HepG2 (cell line): ENCODE results near the gene NDFIP2. TPM values are rescaled to one million over a fixed set of nuclear protein-coding genes. Genes with fewer than 3 reads are reported as not detected.

Experiments used
- ATAC-seq: fragments of 200-7000 bp; cut with Tn5 transposase; 3 replicates; pipeline ENCODE4 v1.9.1; 2020; ENCODE audit warnings: mild to moderate bottlenecking, moderate library complexity
- BruUV-seq: library from RNA; stranded (reverse); fragments of 400-500 nt; replicated peaks from 2 replicates; lab custom pipeline; 2021; lab: Mats Ljungman, UMichigan
- CTCF ChIA-PET: fragments of 300-600 bp; formaldehyde crosslinking; extraction: SDS; loops from one replicate; lab custom pipeline; 2021; ENCODE audit warnings: low total read pairs, inconsistent platforms, low intra/inter-chr PET ratio; lab: Yijun Ruan, JAX
- POLR2A ChIA-PET: fragments of 350-600 bp; sonication (Branson Sonifier 250); formaldehyde crosslinking; loops from one replicate; lab custom pipeline; 2020; ENCODE audit warnings: antibody characterized with exemption, inconsistent platforms; lab: Yijun Ruan, JAX
- DNase-seq: peaks from one replicate; pipeline ENCODE4 v3.0.0-alpha.2; 2015; ENCODE audit warnings: low spot score
- FAIRE-seq: peaks from 3 replicates; lab custom pipeline; 2011; peaks lifted over from hg19 to GRCh38; lab: Jason Lieb, UNC
- H2AFZ ChIP-seq: one replicate; pipeline ENCODE4 v1.6.1; 2011; ENCODE audit warnings: low read length, inconsistent platforms
- H3K27ac ChIP-seq: fragments of 300-600 bp; 3 replicates; pipeline ENCODE4 v1.8.0; 2011; ENCODE audit warnings: mixed run types, mild to moderate bottlenecking, mixed read lengths, low read length, inconsistent platforms; ENCODE audit not compliant: insufficient read depth; ENCODE audit errors: extremely low read length
- H3K27me3 ChIP-seq, 2 experiments: fragments of 200-600 bp in 1 of 2; 2 replicates in 1 of 2; 3 replicates in 1 of 2; pipeline versions ENCODE4 v1.6.0 to v1.8.0; 2011; ENCODE audit warnings: low read length in 2 of 2, mild to moderate bottlenecking in 2 of 2, moderate library complexity in 2 of 2, inconsistent platforms in 1 of 2; ENCODE audit not compliant: insufficient read depth in 2 of 2, control insufficient read depth in 1 of 2
- H3K36me3 ChIP-seq, 2 experiments: fragments of 200-600 bp in 1 of 2; replicated peaks in 1 of 2; 2 replicates in 1 of 2; 3 replicates in 1 of 2; pipeline versions ENCODE4 v1.5.1 to v1.8.0; 2011; ENCODE audit warnings: low read length in 2 of 2, inconsistent platforms in 1 of 2; ENCODE audit not compliant: insufficient read depth in 2 of 2, control insufficient read depth in 1 of 2
- H3K4me1 ChIP-seq: 2 replicates; pipeline ENCODE4 v1.5.1; 2012; ENCODE audit warnings: low read length, inconsistent platforms; ENCODE audit not compliant: insufficient read depth
- H3K4me2 ChIP-seq: 2 replicates; pipeline ENCODE4 v1.6.0; 2011; ENCODE audit warnings: low read depth, low read length, inconsistent platforms
- H3K4me3 ChIP-seq, 3 experiments: fragments of 200-600 bp in 1 of 3; sonication (generic), shearing (Covaris generic) in 1 of 3; replicated peaks in 1 of 3; 2 replicates each; pipeline ENCODE4 v1.5.1; 2011 to 2016; ENCODE audit warnings: low read length in 3 of 3, inconsistent platforms in 2 of 3, low read depth in 2 of 3, mild to moderate bottlenecking in 2 of 3, control low read depth in 1 of 3, mixed read lengths in 1 of 3; ENCODE audit not compliant: insufficient read depth in 1 of 3
- H3K79me2 ChIP-seq: one replicate; pipeline ENCODE4 v1.6.1; 2011; ENCODE audit warnings: low read length, inconsistent platforms; ENCODE audit not compliant: insufficient read depth
- H3K9ac ChIP-seq: 2 replicates; pipeline ENCODE4 v1.6.0; 2011; ENCODE audit warnings: mild to moderate bottlenecking, low read depth, low read length, inconsistent platforms; ENCODE audit not compliant: insufficient read depth
- H3K9me3 ChIP-seq: 2 replicates; pipeline ENCODE4 v1.5.1; 2012; ENCODE audit warnings: mild to moderate bottlenecking, low read length
- H4K20me1 ChIP-seq: 2 replicates; pipeline ENCODE4 v1.6.0; 2011; ENCODE audit warnings: inconsistent platforms, mild to moderate bottlenecking, low read length, moderate library complexity; ENCODE audit not compliant: insufficient read depth
- MAFK ChIP-seq, 2 experiments: IDR thresholded peaks in 1 of 2; conservative IDR thresholded peaks in 1 of 2; 2 replicates each; pipeline ENCODE4 v1.6.1; 2011; ENCODE audit warnings: improper control_type of control experiment in 2 of 2, low read length in 2 of 2
- MEIS1 ChIP-seq: sonication (generic); formaldehyde crosslinking; IDR thresholded peaks from 2 replicates; pipeline ENCODE4 v1.9.0; 2021; ENCODE audit warnings: mild to moderate bottlenecking, missing genetic modification reagents, moderate library complexity, borderline replicate concordance
- MEIS2 ChIP-seq: sonication (generic); formaldehyde crosslinking; IDR thresholded peaks from 2 replicates; pipeline ENCODE4 v1.9.0; 2021; ENCODE audit warnings: mild to moderate bottlenecking, missing genetic modification reagents
- NFRKB ChIP-seq: fragments of 450-650 bp; IDR thresholded peaks from 2 replicates; pipeline ENCODE4 v1.6.1; 2017
- RAD21 ChIP-seq: fragments of 450-650 bp; formaldehyde crosslinking; IDR thresholded peaks from 2 replicates; pipeline ENCODE4 v1.5.0; 2020; ENCODE audit warnings: mild to moderate bottlenecking
- ZNF160 ChIP-seq: sonication (generic); formaldehyde crosslinking; IDR thresholded peaks from 2 replicates; pipeline ENCODE4 v1.8.0; 2022; ENCODE audit warnings: mild to moderate bottlenecking, inconsistent platforms, missing genetic modification reagents
- ZNF20 ChIP-seq: sonication (generic); formaldehyde crosslinking; IDR thresholded peaks from 2 replicates; pipeline ENCODE4 v1.4.0; 2020; ENCODE audit warnings: mild to moderate bottlenecking, moderate library complexity, missing genetic modification reagents
- ZNF317 ChIP-seq: sonication (generic); formaldehyde crosslinking; IDR thresholded peaks from 2 replicates; pipeline ENCODE4 v1.5.0; 2020; ENCODE audit warnings: mild to moderate bottlenecking, missing genetic modification reagents
- ZNF331 ChIP-seq: sonication (generic); formaldehyde crosslinking; IDR thresholded peaks from 2 replicates; pipeline ENCODE4 v1.4.0; 2020; ENCODE audit warnings: missing genetic modification reagents
- ZNF589 ChIP-seq: sonication (generic); formaldehyde crosslinking; conservative IDR thresholded peaks from 2 replicates; pipeline ENCODE4 v1.8.0; 2022; ENCODE audit warnings: mild to moderate bottlenecking, moderate library complexity, missing genetic modification reagents
- ZNF678 ChIP-seq: sonication (generic); formaldehyde crosslinking; IDR thresholded peaks from 2 replicates; pipeline ENCODE4 v1.4.0; 2020; ENCODE audit warnings: mild to moderate bottlenecking, missing genetic modification reagents
- ZNF776 ChIP-seq: sonication (generic); formaldehyde crosslinking; IDR thresholded peaks from 2 replicates; pipeline ENCODE4 v1.4.0; 2020; ENCODE audit warnings: mild to moderate bottlenecking, missing genetic modification reagents
- ZNF800 ChIP-seq: sonication (generic); formaldehyde crosslinking; IDR thresholded peaks from 2 replicates; pipeline ENCODE4 v1.4.0; 2020; ENCODE audit warnings: missing genetic modification reagents
- WGBS: methylation state at CpG from one replicate; pipeline ENCODE4 v1.1.6; 2017; ENCODE audit warnings: low lambda C conversion rate; 5-methylcytosine and 5-hydroxymethylcytosine counted together
- in situ Hi-C: cut with HindIII; loops from 2 replicates; pipeline ENCODE4 v1.10.0; 2017; ENCODE audit warnings: low pct_unique_long_range_greater_than_20kb; ENCODE audit not compliant: extremely low pct_ligation_motif_present
- intact Hi-C: fragments of 100-400 bp; cut with micrococcal nuclease; formaldehyde crosslinking; loops from one replicate; pipeline ENCODE4 v1.10.0; 2022; ENCODE audit not compliant: unreplicated experiment
- polyA plus RNA-seq, 8 experiments: library from polyadenylated mRNA; depleted of rRNA in 3 of 8; stranded (reverse) in 7 of 8; unstranded in 1 of 8; fragments of >200 nt; fragmentation: Illumina TruSeq in 4 of 8; extraction: Trizol in 4 of 8; gene quantifications; 2 replicates each; pipeline versions ENCODE4 v1.2.1 to v1.2.3, GENCODE V29; 2011 to 2016; ENCODE audit warnings: low read depth in 4 of 8, missing spikeins in 1 of 8, mixed read lengths in 1 of 8; ENCODE audit not compliant: insufficient read depth in 1 of 8
- total RNA-seq, 5 experiments: library from RNA; depleted of rRNA; stranded (reverse); fragments of >200 nt; fragmentation: Illumina TruSeq; extraction: Trizol; gene quantifications; 2 replicates each; pipeline ENCODE4 v1.2.3, GENCODE V29; 2016; ENCODE audit warnings: low read depth in 1 of 5
- TF ChIP-seq, protein P1 (sequence below): sonication (generic); formaldehyde crosslinking; IDR thresholded peaks from 2 replicates; pipeline ENCODE4 v1.4.0; 2020; ENCODE audit warnings: missing genetic modification reagents
- TF ChIP-seq, protein P2 (sequence below): IDR thresholded peaks from 2 replicates; pipeline ENCODE4 v1.6.1; 2016; ENCODE audit warnings: low read depth

Gene NDFIP2
- total and polyA plus RNA-seq, 2 of the 13 experiments (the other 11 are each of a cell fraction or from before 2014, with no cell fraction given), result 23.2 to 32.0 TPM

GRCh38 chr13:79527698-79528097 lies 46.7 kb downstream of the NDFIP2 start:
- intact Hi-C loops, result no loop called here
- no peak for FAIRE-seq
- CTCF ChIA-PET, result no interaction called here
- Histone ChIP-seq H4K20me1 (no peaks in the 10 kb centered on the region), H3K9ac (no peak overlapping the region), H3K27me3 (no peaks in the 10 kb centered on the region), H3K9me3 (no peaks in the 10 kb centered on the region), H3K79me2 (no peaks in the 10 kb centered on the region), H3K27ac (no peak overlapping the region), H3K4me3 (no peak overlapping the region), H3K4me1 (no peaks in the 10 kb centered on the region), H3K36me3 (peaks cover 3 to 21% of the 10 kb centered on the region in 2 experiments)
- no peak for ATAC-seq
- no peak for DNase-seq
- WGBS, result 96% methylated on average over 5 of the region's 5 CpGs
- in situ Hi-C loops, result no loop called here
- no peak for TF ChIP-seq MEIS2 (CRISPR knock-in tag)
- TF ChIP-seq ZNF317, result no peak
- no peak for TF ChIP-seq ZNF800 (CRISPR knock-in tag)
- TF ChIP-seq MEIS1, result no peak
- no peak for TF ChIP-seq ZNF678 (CRISPR knock-in tag)
- TF ChIP-seq, all 625 proteins: peak for 0
- no peak overlapping the region for H2AFZ ChIP-seq
- no peak overlapping the region for H3K4me2 ChIP-seq
- BruUV-seq, result no TSS peak
- POLR2A ChIA-PET, result no interaction called here

GRCh38 chr13:79528356-79528755 lies 47.4 kb downstream of the NDFIP2 start:
- POLR2A ChIA-PET, result no interaction called here
- BruUV-seq, result no TSS peak
- TF ChIP-seq RAD21 (CRISPR knock-in tag) (no peak), NFRKB (no peak), ZNF331 (CRISPR knock-in tag) (no peak), ZNF20 (CRISPR knock-in tag) (no peak), ZNF776 (CRISPR knock-in tag) (no peak), MAFK (conservative IDR thresholded peaks at IDR 0.05 in 1 of 2, IDR thresholded peaks at IDR 0.05 in 1 of 2; ENCODE audit: low read length in 2 of 2) (no peak), ZNF589 (CRISPR knock-in tag) (no peak), ZNF160 (CRISPR knock-in tag) (no peak)
- TF ChIP-seq, protein P1, sequence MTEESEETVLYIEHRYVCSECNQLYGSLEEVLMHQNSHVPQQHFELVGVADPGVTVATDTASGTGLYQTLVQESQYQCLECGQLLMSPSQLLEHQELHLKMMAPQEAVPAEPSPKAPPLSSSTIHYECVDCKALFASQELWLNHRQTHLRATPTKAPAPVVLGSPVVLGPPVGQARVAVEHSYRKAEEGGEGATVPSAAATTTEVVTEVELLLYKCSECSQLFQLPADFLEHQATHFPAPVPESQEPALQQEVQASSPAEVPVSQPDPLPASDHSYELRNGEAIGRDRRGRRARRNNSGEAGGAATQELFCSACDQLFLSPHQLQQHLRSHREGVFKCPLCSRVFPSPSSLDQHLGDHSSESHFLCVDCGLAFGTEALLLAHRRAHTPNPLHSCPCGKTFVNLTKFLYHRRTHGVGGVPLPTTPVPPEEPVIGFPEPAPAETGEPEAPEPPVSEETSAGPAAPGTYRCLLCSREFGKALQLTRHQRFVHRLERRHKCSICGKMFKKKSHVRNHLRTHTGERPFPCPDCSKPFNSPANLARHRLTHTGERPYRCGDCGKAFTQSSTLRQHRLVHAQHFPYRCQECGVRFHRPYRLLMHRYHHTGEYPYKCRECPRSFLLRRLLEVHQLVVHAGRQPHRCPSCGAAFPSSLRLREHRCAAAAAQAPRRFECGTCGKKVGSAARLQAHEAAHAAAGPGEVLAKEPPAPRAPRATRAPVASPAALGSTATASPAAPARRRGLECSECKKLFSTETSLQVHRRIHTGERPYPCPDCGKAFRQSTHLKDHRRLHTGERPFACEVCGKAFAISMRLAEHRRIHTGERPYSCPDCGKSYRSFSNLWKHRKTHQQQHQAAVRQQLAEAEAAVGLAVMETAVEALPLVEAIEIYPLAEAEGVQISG (CRISPR knock-in tag), result no peak
- TF ChIP-seq, protein P2, sequence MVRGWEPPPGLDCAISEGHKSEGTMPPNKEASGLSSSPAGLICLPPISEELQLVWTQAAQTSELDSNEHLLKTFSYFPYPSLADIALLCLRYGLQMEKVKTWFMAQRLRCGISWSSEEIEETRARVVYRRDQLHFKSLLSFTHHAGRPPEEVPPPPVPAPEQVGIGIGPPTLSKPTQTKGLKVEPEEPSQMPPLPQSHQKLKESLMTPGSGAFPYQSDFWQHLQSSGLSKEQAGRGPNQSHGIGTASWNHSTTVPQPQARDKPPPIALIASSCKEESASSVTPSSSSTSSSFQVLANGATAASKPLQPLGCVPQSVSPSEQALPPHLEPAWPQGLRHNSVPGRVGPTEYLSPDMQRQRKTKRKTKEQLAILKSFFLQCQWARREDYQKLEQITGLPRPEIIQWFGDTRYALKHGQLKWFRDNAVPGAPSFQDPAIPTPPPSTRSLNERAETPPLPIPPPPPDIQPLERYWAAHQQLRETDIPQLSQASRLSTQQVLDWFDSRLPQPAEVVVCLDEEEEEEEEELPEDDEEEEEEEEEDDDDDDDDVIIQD, result no peak

More at GRCh38 chr13:79528356-79528755, 47.4 kb downstream of the NDFIP2 start:
- no peaks in the 10 kb centered on the region for H3K79me2 ChIP-seq
- no peak overlapping the region for H3K27ac ChIP-seq
- no peaks in the 10 kb centered on the region for H3K27me3 ChIP-seq
- no peak for DNase-seq
- no peak overlapping the region for H3K4me2 ChIP-seq
- H3K4me1 ChIP-seq, result no peaks in the 10 kb centered on the region
- H3K36me3 ChIP-seq, result peaks cover 3 to 16% of the 10 kb centered on the region in 2 experiments; a peak in 3 of 5 replicates
- no peak overlapping the region for H3K4me3 ChIP-seq
- CTCF ChIA-PET, result no interaction called here
- ATAC-seq, result no peak
- H4K20me1 ChIP-seq, result no peaks in the 10 kb centered on the region
- H2AFZ ChIP-seq, result no peak overlapping the region
- no peak for FAIRE-seq
- intact Hi-C loops (no loop called here), in situ Hi-C loops (no loop called here)
- 98% methylated on average over 4 of the region's 4 CpGs for WGBS
- no peaks in the 10 kb centered on the region for H3K9me3 ChIP-seq
- H3K9ac ChIP-seq, result no peak overlapping the region
